HG03521 (cell line): ENCODE data around the gene MYH6.
"Not testable (repeated sequence)": the region's sequence is repeated elsewhere in the genome, so short reads cannot be mapped to it uniquely, and the experiment has no call there.

Experiments used
- ATAC-seq: cut with Tn5 transposase; IDR thresholded peaks from one replicate; pipeline ENCODE4 v1.9.1; 2021; ENCODE audit warnings: mild to moderate bottlenecking, moderate library complexity; ENCODE audit not compliant: unreplicated experiment

MYH6 gene

DNA sequence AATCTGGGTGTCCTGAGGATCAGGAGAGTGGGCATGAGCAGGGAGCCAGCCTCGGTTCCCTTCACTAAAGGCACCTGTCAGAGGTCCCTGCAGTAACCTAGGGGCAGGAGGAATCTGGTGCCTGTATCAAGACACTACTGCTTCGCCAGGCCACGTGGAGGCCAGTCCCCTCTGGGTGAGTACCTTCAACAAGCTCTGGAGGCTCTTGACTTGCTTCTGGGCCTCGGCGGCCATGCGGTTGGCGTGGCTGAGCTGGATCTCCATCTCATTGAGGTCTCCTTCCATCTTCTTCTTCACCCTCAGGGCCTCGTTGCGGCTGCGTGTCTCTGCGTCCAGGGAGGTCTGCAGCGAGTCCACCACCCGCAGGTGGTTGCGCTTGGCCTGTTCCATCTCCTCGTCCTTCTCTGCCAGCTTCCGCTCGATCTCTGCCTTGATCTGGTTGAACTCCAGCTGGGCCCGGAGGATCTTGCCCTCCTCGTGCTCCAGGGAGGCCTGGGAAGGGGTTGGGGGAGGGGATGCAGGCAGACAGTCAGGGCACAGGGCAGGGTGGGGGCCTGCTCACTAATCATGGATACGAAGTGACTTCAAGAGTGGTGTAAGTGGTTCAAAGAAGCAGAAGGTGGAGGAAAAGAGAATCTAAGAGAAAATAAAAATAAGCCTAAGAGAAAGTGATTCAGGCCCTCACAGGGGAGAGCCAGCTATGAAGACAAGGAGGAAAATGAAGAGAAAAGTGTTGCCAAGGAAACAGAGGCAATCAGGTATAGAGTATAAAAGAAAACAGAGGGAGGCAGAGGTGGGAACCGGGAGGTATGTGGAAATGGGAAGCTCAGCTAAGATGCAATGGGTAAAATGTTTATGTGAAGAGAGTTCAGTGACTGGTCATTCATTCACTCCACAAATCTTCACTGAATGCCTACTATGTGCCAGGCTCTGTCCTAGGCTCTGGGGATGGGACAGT lies 8.0 kb upstream of the MYH6 start:
- ATAC-seq = no peak

- ATAC-seq = no peak
These were observed 7.1 kb upstream of the MYH6 start for GRCh38 chr14:23414906-23415820.

- no peak for ATAC-seq
These were observed 6.2 kb upstream of the MYH6 start for GRCh38 chr14:23414254-23414653.

GRCh38 chr14:23413681-23414080 lies 5.6 kb upstream of the MYH6 start:
- no peak for ATAC-seq

- ATAC-seq = no peak
These were observed 3.8 kb upstream of the MYH6 start for GRCh38 chr14:23411563-23412525.

- no peak for ATAC-seq
These were observed 2.0 kb upstream of the MYH6 start for GRCh38 chr14:23409966-23410635.

DNA sequence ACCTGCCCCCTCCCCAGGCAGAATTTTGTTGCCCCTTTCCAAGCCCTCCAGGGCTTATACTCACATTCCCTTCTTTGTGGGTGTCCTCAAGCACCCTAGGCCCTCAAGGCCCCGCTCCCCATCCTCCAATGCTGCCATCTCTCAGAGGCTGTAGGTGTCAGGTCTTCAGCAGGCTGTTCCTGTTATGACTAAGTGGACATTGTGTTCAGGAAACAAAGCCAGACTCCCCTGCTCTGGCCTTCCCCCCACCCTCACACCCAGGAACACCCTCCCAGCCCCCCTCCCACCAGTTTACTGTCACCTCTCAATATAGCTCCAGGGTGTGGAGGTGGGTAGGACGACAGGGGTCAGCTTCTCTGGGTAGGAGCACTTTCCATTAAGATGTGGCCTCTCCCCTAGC lies 1.4 kb upstream of the MYH6 start:
- no peak for ATAC-seq

- ATAC-seq = no peak
These were observed 196 bp upstream of the MYH6 start for GRCh38 chr14:23408307-23408630.

DNA sequence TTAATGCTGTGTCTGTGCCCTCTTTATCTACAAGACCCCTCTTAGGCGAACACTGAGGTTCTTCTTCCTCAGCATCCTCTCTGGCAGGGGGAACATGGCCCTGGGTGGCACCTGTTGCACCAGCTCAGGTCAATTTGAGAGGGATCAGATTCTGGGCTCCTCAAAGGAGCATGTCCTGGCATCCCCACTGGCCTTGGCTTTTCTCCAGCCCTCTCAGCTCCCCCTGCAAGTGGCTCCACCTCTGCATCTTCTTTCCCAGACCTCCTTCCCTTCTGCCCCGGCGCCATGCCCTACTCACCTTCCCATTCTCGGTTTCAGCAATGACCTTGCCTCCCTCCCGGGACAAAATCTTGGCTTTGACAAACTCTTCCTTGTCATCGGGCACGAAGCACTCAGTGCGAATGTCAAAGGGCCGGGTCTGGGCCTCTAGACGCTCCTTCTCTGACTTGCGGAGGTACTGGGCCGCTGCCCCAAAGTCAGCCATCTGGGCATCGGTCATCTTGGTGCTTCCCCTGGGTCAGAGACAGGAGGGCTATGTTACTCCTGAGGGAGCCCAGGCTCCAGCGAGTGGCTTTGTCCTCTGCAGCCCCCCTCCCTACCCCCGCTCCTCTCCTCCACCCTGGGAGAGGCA lies 1.2 kb downstream of the MYH6 start:
- no peak for ATAC-seq

GRCh38 chr14:23406244-23406643 lies 1.8 kb downstream of the MYH6 start:
- no peak for ATAC-seq

DNA sequence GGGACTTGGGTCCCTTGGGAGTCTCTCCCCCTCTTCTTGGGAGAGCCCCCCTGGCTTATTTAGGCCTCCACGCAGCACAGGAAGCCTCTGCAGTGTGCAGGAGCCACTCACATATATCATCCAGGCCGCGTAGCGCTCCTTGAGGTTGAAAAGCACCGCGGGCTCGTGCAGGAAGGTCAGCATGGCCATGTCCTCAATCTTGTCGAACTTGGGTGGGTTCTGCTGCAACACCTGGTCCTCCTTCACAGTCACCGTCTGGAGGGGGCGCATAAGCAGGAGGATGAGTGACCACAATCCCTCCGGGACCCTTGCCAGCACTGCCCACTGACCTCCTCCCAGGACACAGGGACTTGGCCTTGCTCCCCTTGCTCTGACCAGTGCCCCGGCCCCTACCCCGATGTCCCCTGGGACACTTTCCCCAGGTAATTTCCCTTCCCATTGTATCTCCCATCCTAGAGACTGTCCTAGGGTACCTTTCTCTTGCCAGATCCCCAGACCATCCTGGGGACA lies 2.5 kb downstream of the MYH6 start:
- no peak for ATAC-seq

GRCh38 chr14:23405096-23405495 lies 3.0 kb downstream of the MYH6 start:
- ATAC-seq = no peak

DNA sequence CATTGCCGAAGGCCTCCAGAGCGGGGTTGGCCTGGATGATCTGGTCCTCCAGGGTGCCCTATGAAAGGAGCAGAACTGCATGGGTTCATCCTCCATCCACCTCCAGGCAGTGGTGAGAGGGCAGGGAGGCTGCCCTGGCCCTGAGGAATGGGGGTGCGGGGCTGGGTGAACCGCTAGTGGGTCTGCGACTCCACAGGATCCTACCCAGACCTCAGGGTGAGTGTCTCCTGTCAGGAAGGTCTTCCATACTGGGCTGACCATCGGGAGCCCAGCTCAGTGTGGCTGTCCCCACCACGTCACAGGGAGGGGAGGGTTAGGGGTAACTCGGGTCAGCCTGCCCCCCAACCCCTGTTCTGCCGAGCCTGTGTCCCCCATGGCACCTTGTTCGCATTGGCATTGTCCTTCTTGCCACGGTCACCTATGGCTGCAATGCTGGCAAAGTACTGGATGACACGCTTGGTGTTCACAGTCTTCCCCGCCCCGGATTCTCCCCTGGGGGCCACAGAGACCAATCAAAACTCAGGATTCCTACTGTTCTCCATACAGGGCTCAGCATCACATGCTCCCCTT lies 3.7 kb downstream of the MYH6 start:
- no peak for ATAC-seq

DNA sequence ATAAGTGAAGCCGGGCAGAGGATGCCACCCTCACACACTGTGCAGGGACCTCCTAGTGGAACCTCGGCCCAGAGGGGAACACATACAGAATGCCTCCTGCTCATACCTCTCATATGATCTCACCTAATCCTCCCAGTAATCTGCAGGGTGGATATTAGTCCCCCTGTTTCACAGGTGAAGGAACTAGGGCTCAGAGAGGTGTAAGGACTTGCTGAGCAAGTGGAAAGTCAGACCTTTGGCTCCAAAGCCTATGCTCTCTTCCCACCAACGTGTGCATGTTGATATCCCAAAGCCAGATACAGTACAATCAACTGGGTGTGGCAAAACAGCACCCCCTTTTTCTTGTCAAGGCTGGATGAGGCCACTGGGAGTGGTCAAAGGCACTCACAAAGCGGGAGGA lies 4.2 kb downstream of the MYH6 start:
- no peak for ATAC-seq

GRCh38 chr14:23403139-23403438 lies 5.0 kb downstream of the MYH6 start:
- no peak for ATAC-seq

DNA sequence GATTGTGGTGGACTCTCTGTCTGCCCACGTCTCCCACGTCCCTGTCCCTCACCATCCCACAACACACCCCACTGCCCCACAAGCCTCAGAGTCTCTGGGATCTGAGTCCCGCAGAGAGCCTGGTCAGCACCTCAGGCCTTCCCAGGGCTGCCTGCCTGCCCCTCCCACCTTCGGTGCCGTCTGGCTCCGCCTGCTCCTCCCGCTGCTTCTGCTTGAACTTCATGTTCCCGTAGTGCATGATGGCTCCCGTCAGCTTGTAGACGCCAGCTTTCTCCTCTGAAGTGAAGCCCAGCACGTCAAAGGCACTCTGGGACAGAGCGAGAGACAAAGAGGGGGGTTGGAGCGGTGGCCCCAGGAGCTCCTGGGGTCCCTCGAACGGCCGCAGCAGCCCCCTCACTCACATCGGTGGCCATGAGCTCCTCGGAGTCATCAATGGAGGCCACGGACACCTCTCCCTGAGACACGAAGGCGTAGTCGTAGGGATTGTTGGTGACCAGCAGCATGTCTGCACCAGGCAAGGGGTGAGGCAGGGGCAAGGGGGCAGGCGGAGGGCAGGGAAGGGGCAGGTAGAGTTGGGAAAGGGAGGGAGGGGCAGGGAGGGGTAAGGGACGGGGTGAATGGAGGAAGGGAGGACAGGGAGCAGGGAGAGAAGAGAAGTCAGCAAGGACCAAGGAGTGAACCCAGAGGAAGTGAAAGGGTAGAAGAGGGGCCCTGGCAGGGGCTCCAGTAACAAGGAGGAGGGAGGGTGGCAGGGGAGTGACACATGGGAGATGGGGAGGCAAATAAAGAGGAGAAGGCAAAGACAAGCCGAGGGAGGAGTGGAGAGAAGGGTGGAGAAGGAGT lies 5.6 kb downstream of the MYH6 start:
- ATAC-seq = no peak

DNA sequence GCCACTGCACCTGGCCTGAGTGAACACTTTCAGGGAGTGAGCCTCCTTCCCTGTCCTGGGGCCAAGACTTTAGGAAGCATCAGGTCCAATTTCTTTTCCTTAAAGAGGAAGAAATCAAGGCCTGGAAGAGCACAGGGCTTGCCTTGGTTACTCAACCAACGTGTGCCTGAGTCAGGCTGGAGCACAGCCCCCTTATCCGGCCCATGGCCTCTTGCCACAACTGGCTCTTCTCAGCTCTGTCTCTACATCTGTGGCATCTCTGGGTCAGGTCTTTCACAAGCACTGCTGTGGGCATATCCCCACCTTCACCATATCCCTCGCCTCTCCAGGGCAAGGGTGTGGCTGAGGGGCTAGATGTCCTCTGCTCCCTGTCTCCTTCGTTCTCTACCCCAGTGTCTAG lies 6.8 kb downstream of the MYH6 start:
- no peak for ATAC-seq

DNA sequence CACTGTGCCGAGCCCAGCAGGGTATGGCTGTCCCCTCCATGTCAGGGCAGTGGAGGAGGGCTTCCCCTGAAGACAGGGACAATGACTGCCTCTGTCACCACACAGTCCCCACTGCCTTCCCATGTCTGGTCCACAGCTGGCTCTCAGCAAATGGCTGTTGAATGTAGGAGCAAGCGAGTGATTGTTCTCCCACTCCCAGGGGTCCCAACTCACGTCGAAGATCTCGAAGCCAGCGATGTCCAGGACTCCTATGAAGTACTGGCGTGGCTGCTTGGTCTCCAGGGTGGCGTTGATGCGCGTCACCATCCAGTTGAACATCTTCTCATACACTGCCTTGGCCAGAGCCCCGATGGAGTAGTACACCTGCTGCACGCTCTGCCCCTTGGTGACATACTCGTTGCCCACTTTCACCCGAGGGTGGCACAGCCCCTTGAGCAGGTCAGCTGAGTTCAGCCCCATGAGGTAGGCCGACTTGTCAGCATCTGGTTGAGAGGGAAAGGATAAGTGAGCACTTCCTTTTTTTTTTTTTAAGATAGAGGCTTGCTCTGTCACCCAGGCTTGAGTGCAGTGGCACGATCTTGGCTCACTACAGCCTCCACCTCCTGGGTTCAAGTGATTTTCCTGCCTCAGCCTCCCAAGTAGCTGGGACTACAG lies 7.5 kb downstream of the MYH6 start:
- ATAC-seq = not testable (repeated sequence)
